GM15510 (cell line): Measurements from ENCODE around the gene IQSEC2.

Source experiments
- POLR2A ChIP-seq: IDR thresholded peaks from 3 replicates; pipeline ENCODE4 v1.6.1; 2011; ENCODE audit warnings: borderline replicate concordance; ENCODE audit not compliant: insufficient read length; ENCODE audit errors: extremely low read depth

Gene IQSEC2

GRCh38 chrX:53223068-53223693 lies 58.2 kb downstream of the IQSEC2 start:
- no peak for TF ChIP-seq POLR2A
